ENCODE results near the gene ZFYVE28. TPM values are rescaled to one million over a fixed set of nuclear protein-coding genes. Genes with fewer than 3 reads are reported as not detected.

ZFYVE28 gene
- total RNA-seq, 1 donor from 2014 or later: 3.6 TPM

DNA sequence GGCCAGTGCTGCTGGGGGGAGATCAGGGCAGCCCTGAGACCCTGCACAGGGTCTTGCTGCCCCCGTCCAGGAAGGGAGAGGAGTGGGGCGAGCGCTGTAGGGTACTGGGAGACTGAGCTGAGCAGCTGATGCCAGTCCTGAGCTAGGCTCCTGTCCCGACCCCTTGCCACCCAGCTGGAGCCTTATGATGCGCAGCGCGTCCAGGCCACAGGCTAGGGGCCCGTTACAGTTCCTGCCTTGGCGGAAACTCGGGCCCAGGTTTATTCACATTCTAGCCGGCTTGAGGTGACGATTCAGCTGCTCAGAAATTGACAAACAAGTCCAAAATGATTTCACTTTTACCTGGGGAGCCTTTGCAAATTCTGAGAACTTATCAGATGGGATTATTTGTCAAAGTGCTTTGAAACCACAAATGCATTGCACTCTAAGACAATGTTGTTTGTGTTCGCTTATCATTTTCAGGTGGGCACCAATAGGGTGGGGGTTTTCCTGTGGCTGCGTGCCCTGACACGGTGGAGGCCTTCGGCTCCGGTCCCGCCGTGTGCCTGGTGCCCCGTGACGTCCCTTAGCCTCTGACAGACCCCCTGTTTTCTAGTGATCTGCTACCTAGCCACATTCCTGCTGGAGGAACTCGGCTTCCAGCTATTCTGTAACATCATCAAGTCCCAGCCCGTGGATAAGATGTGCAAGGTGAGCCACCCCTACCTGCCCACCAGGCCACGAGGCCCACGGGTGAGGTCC, 19.2 kb upstream of the ZFYVE28 start:
- Mint-ChIP-seq H3K27ac (no peak overlapping the region), H3K27me3 (peaks cover 7% of the 10 kb centered on the region), H3K9me3 (no peaks in the 10 kb centered on the region), H3K36me3 (no peaks in the 10 kb centered on the region), H3K4me1 (ENCODE audit: unreplicated experiment) (no peaks in the 10 kb centered on the region), H3K4me3 (no peak overlapping the region)
- no peak for DNase-seq (ENCODE audit: extremely low spot score, unreplicated experiment)
- TF ChIP-seq, protein P1, sequence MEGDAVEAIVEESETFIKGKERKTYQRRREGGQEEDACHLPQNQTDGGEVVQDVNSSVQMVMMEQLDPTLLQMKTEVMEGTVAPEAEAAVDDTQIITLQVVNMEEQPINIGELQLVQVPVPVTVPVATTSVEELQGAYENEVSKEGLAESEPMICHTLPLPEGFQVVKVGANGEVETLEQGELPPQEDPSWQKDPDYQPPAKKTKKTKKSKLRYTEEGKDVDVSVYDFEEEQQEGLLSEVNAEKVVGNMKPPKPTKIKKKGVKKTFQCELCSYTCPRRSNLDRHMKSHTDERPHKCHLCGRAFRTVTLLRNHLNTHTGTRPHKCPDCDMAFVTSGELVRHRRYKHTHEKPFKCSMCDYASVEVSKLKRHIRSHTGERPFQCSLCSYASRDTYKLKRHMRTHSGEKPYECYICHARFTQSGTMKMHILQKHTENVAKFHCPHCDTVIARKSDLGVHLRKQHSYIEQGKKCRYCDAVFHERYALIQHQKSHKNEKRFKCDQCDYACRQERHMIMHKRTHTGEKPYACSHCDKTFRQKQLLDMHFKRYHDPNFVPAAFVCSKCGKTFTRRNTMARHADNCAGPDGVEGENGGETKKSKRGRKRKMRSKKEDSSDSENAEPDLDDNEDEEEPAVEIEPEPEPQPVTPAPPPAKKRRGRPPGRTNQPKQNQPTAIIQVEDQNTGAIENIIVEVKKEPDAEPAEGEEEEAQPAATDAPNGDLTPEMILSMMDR (conservative IDR thresholded peaks at IDR 0.05): no peak

DNA sequence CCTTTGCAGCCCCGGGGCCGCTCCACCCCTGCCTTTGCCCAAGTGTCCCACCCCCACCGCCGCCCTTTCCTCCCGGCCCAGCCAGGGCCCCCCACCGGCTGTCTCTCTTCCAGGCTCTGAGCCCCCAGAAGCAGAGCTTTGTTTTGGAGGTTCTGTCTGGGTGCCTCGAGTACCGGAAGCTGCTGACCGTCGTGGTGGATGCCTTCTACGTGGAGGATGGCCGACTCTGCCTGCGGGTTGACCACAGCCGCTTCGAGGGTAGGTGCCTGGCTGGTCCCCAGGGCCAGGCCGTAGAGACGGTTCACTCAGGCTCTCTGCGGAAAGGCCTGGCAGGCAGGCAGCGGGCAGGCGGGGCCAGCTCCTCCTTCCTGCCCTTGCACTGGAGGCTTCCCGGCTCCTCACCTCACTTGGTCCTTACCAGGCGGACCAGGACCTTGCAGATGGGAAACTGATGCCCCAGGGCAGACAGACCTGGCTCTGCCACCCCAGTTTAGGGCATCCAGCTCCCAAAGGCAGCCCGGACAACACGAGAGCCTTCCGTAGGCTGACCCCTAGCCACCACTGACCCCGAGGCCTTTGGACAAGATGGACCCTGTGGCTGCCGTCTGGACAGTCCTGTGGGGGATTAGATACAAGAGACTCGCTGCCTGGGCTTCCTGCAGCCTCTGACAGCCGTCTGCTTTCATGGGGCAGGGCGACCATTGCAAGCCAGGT, 18.5 kb upstream of the ZFYVE28 start:
- TF ChIP-seq, protein P1 (conservative IDR thresholded peaks at IDR 0.05): no peak
- Mint-ChIP-seq H3K9me3 (no peaks in the 10 kb centered on the region), H3K36me3 (no peaks in the 10 kb centered on the region), H3K27me3 (peaks cover 7% of the 10 kb centered on the region), H3K4me3 (no peak overlapping the region), H3K27ac (no peak overlapping the region), H3K4me1 (ENCODE audit: unreplicated experiment) (no peaks in the 10 kb centered on the region)
- no peak for DNase-seq (ENCODE audit: extremely low spot score, unreplicated experiment)

DNA sequence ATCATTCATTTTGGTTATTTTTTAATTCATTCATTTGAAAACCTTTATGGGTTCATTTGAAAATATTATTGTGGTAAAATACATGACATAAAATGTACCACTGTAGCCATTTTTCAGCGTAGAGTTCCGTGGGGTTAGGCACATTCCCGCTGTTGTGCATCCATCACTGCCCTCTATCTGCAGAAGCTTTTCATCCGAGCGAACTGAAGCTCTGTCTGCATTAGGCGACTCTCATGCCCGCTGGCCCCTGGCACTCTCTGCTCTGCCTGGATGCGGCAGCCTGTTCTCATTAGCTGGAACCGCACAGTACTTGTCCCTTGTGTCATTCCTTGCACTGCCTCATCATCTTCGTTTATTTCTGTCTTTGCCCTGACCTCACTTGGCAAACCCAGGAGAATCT, 17.9 kb upstream of the ZFYVE28 start:
- H3K27ac Mint-ChIP-seq: no peak overlapping the region

DNA sequence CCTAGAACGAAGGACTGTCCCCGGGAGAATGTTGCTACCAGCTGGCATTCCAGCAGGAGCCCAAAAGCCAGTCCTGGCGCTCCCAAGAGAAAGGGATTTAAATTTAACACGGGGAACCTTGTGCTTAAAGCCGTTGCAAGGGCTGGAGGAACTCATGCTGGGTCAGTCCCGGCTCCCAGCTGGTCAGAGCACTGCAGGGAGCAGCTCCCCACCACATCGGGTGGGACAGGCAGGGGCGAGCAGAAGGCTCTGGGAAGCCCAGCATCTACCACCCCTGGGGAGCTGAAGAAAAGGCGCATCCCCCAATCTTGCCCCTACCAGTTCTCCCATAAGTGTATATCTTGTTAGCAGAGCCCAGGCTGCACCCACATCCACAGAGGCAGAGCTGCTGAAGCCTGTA, 16.0 kb upstream of the ZFYVE28 start:
- Mint-ChIP-seq H3K27me3 (peaks cover 7% of the 10 kb centered on the region), H3K9me3 (no peaks in the 10 kb centered on the region), H3K36me3 (no peaks in the 10 kb centered on the region), H3K4me3 (no peak overlapping the region), H3K27ac (no peak overlapping the region), H3K4me1 (ENCODE audit: unreplicated experiment) (no peaks in the 10 kb centered on the region)
- TF ChIP-seq, protein P1 (conservative IDR thresholded peaks at IDR 0.05): no peak
- DNase-seq (ENCODE audit: extremely low spot score, unreplicated experiment): no peak

More for the DNA sequence above, 17.9 kb upstream of the ZFYVE28 start:
- DNase-seq (ENCODE audit: extremely low spot score, unreplicated experiment): no peak
- no peaks in the 10 kb centered on the region for H3K4me1 Mint-ChIP-seq (ENCODE audit: unreplicated experiment)
- no peak overlapping the region for H3K4me3 Mint-ChIP-seq
- H3K9me3 Mint-ChIP-seq: no peaks in the 10 kb centered on the region
- H3K27me3 Mint-ChIP-seq: peaks cover 7% of the 10 kb centered on the region
- TF ChIP-seq, protein P1 (conservative IDR thresholded peaks at IDR 0.05): no peak
- H3K36me3 Mint-ChIP-seq: no peaks in the 10 kb centered on the region

DNA sequence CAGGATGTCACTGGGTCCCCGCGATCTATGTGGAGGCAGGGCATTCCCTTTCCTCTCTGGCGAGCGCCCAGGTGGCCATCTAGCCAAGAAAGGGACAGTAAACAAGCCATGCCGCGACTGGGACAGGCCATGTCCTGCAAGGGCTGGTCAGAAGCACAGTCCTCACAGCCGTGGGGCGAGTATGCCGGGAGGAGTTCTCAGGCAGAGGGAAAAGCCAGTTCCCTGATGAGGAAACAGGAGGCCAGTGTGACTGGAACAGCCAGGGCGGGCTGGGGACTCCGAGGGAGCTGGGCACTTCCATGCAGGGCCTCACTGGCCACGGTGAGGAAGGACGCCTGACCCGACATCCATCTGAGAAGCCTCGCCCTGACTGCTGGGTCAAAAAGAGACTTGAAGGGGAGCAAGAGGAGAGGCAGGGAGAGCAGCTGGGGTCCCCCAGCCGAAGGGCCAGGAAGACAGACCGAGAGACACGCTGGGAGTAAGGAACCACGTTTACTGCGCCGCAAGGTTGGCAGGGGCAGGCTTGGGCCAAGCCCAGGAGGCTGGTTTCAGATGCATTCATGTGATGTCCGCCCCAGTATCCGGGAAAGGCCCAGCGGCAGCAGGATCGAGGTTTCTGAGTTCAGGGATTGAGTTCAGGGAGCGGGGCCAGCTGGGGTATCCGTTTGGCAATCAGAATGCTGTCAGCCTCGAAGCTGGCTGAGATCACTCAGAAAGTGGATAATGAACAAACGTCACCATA, 15.3 kb upstream of the ZFYVE28 start:
- no peak overlapping the region for H3K4me3 Mint-ChIP-seq
- H3K36me3 Mint-ChIP-seq: no peaks in the 10 kb centered on the region
- DNase-seq (ENCODE audit: extremely low spot score, unreplicated experiment): peak; percentile 68
- H3K27me3 Mint-ChIP-seq: peaks cover 7% of the 10 kb centered on the region
- TF ChIP-seq, protein P1 (conservative IDR thresholded peaks at IDR 0.05): no peak
- H3K9me3 Mint-ChIP-seq: no peaks in the 10 kb centered on the region
- H3K4me1 Mint-ChIP-seq (ENCODE audit: unreplicated experiment): peaks cover 4% of the 10 kb centered on the region
- H3K27ac Mint-ChIP-seq: no peak overlapping the region
